Stimulated activated CD8-positive, alpha-beta memory T cell treated with anti-CD3 and anti-CD28 coated beads, Interleukin-2, amount 100 ng/mL, for 1 hour (primary cell): Measurements from ENCODE around the gene PIGQ.

ENCODE experiments used
- DNase-seq, 2 donors: peaks; one replicate each; pipeline ENCODE4 v3.0.0-alpha.2; 2020; ENCODE audit warnings: low read depth in 2 of 2

PIGQ gene

DNA sequence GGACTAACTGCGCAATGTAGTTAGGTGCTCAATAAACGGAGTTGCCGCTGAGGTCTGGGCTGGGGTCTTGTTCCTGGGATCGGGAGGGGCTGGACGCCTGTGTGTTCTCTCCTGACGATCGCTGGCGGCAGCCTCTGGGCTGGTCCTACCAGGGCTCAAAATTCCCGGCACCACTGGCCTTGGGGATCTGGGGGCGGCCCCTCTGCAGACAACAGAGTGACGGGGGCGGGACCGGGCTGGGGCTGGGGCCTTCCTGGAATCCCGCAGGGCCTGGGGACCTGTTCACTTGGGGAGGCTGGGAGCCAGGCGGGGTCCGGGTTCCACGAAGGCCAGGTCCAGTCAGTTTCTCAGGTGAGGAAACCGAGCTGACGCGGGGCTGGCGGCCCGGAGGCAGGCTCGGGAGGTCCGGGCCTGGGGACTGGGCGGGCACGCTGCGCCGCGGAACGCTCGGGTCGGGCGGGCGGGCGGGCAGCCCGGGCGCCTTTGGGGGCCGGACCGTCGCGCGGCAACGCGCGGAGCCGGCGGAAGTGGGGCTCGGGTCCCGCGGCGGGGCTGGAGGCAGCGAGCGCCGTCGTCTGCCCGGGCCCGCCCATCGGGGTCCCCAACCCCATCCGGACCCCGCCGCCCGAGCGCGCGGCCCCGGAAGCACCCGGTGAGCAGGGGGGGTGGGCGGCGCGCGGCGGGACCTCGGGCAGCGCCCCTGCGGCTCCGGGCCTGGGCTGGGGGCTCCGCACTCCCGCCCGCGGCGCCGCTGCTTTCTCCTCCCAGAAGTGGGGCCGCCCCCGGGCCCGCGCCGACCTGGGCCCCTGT is at the start of gene PIGQ:
Gene PIGQ (plus strand): TSS at position 524 of the 810 bp plus-strand sequence. CDS start 4,107 bp downstream, outside the sequence.
- peak; percentile 34 to 42 for DNase-seq

DNA sequence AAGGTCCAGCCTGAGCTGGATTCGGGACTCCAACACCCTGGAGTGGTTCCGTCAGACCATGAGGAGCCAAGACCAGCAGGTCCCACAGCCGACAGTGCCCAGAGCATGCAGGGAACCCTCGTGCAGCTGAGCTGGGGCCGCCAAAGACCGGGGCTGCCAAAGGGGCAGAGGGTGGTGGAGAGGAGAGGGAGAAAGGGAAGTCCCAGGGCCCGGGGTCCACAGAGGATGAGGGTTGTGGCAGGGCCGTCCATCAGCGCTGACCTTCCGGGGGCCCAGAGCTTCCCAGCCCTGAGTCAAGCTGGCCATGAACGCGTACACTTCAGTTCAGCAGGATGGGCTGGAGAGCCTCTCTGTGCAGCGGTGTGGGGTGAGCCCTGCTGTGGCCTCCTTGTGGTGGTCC is 48.9 kb upstream of the PIGQ start:
- DNase-seq: no peak

DNA sequence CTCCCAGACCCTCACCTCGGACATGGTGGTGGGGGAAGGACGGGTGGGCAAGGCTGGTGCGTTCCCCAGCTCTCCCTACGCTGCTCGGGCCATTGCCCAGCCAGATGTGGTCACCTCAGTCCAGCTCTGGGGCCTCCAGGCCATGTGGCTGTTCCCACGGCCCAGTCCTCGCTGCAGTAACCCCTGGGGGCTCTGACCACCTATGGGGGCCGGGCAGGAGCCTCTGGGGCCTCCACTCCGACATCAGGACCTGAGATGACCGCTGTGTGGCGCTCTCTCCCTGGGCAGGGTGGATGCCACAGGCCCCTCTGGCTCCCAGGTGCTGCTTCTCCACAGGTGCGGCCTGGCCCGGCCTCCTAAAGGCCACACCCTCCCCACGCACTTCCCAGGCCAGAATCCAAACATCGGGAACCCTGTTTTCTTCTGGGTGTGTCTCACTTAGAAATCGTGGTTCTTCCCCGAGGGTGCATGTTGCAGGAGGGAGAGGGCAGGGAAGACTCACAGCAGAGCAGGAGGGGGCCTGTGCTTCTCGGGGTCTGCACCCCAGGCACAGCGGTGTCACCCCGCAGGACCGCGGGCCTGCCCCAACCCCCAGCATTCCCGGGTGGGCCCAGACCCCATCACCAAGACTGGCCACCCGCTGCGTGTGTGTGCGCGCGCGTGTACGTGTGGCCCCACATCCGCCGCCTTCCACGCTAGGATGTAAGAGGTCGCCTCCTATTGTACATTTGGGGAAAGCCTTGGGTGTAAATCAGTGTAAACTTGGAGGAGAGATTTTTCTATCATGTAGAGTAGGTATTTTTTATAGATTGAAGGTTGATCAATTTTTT is 48.2 kb upstream of the PIGQ start:
- no peak for DNase-seq

DNA sequence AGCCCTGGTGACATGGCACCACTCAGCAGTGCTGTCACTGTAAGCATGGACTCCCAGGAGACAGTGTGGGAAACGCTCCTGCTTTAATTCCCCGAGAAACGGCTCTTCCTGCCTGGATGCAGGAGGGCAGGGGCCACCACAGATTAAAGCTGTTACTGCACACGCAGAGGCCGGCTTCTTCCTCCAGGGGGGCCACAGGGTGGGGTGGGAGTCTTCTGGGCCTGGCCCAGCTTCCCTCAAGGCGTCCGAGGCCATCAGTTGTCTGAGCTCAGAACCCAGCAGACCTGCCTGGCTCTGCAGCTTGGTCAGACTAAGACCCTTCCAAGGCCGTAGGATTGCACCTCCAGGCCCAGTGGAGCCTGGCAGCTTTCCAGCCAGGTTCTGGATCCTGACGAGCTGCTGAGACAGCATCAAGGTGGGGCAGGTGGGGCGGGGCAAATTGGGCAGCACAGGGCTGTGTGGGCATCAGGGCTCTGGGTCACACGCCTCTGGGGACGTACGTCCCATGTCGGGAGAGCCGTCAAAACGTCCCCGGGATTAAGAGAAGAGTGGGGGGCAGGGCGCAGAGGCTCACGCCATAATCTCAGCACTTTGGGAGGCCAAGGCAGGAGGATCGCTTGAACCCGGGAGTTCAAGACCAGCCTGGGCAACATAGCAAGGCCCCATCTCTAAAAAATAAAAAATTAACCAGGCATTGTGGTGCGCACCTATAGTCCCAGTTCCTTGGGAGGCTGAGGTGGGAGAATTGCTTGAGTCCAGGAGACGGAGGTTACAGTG is 47.3 kb upstream of the PIGQ start:
- no peak for DNase-seq

DNA sequence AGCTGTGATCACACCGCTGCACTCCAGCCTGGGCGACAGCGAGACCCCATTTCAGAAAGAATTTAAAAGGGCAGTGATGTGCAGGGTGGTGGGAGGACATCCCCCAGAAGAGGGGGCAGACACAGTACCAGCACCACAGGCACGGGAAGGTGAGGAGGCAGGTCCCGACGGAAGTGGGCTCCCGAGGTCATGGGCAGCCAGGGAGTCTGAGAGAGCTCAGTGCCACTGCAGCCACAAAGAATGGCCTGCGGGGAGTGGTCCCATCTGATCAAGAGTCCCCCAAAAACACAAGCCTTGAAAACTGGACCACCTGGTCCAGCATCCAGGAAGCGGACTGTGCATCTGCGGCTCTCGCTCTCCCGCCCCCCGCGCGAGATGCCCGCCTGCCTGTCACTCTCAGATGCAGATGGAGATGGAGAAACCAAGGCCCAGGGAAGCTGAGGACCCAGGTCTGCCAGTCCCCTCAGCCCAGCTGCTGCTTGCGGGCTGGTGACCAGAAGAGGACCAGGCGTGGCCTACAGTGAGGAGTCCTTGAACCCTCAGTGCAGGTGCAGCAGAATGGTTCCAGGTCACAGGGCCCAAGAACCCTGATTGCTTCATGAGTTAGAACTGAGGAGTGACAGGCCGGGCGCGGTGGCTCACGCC is 46.5 kb upstream of the PIGQ start:
- DNase-seq: no peak

DNA sequence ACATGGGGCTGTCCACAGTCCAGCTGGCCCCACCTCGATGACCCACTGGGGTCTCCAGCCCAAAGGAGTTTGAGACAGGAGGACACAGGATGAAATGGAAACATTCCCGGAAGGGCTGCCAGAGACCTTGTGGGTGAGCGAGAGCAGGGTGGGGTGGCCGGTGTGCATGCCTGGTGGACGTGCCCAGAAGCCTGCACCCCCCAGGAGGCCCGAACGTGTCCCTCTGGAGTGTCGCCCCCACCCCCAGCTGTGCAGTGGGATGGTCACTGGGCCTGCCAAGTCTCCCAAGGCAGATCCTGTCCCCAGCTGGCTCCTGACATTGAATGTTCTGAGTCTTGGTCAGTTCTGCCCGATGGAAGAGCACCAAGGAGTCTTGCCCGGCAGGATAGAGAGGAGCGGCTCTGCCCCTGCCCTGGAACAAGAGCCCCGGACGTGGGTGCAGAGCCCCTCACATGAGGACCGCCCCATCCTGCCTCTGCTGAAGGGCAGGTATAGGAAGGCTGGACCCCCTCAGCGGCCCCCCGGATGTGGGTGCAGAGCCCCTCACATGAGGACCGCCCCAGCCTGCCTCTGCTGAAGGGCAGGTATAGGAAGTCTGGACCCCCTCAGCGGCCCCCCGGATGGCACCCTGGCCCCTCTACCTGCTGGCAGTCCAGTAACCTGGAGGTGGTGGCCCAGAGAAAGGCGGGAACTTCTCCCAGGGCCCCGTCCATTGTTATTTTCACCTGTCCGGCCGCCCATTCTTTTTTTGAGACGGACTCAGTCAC is 45.3 kb upstream of the PIGQ start:
- no peak for DNase-seq

DNA sequence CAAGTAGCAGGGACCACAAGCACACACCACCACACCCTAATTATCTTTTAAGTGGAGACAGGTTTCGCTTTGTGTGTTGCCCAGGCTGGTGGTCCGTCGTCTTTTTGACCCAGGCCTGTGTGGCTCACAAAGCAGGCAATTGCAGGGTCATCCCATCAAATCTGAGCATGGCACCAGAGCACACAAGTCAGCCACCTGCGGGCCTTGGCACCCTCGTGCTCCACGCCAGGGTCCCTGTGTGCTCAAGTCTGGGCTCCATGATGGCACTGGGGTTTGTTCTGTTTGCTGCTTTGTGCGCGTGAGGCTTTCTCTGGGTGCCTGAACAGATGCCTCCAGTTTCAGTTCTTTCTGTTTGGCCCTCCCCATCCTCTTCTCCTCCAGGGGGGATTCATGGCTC is 44.6 kb upstream of the PIGQ start:
- DNase-seq: no peak

DNA sequence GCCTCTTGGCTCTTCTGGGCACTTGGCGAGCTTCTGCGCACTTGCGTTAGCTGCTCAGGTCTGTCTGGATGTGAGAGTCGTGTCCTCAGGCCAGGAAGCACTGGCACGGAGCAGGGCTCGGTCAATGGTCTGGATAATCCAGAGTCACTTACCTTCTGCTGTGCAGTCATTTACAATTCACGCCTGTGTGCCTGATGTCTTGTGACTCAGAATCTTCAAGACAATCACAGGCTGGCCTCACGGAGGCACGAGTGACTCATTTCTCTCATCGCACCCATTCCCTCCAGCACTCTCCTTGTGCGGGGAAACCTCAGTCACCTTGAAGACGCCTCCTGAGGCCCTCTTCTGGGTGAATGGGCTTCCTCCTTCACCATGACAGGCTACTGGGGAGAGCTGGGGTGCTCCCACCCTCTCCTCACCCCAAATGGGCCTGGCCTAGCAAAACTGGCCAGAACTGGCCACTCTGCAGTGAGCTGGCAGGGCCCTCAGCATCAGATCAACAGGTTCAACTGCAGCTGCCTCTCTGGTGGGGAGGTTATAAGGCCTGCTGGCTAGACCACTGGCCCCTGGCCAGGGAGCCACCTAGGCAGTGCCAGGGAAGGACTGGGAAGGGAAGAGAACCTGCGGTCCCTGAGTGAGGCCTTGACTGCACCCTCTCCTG is 44.1 kb upstream of the PIGQ start:
- DNase-seq: no peak

DNA sequence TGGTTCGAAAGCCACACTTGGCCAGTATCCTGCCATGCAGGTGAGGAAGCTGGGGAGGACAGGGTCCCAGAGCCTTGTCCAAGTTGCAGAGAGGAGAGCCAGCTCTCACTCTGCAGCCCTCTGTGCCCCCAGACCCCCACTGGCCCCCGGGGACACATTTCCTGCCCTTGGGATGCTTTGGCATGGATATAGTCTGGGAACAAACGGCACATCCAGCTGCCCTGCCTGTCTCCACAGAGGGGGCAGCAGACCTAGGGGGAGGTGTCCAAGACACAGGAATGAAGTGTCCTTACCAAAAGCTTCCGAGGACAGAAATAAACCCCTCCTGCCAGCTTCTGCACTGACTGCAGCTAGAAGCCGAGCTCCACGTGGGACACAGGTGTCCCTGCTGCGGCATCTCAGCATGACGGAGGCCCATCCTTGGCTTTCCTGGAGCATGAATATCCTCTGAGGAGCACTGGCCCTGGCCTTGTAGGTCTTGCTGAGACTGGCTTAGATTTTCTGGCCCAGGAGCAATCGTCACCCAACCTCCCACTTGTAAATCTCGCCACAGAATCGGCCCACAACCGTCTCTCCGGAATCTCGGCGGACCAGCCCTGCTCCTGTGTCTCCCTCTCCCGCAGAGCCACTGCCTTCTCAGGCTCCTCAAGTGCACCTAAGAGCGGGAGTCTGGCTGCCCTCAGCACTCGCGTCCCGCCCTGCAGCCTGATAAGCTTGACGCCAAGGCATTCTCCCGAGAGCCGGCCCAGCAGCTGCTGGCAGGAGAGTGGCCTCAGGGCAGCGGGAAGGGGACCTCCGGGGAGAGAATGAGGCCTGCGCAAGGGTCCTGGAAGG is 43.4 kb upstream of the PIGQ start:
- no peak for DNase-seq

DNA sequence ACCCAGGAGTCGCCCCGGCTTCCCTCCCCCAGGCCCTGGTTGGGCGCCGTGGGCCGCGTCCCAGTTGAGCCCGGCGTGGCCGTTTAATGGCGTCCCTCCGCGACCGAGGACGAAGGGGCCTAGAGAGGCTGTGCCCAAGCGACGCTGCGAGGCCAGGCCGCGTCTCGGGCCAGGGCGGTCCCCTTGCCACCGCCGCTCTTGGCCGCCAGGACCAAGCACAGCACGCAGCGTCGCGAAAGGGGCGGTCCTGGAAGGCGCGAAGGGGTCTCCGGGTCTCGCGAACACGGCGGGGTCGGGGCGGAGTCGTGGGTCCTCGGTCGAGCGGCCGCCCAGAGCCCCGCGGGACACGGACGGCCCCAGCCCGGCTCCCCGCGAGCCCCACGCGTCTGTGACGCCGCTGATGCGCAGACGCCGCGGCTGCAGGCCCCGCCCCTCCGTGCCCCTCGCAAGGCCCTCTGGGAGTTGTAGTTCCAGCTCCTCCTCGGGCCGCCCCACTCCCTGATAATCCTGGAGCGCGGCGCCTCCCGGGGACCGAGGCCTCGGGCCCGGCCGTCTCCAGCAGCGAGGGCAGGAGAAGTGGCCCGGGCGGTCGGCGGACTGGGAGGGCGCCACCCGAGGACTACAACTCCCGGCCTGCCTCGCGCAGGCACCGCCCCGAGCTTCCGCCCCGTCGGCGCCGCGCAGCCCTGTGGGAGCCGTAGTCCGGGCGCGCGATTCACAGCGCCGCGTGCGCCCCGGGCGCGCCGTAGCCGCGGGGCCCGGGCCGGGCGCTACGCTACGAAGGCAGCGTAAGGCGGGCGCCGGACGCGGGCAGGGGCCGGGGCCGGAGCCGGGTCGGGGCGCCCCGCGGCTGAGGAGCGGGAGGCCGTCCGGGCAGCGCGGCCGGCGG is 42.5 kb upstream of the PIGQ start, which contains the start of gene CAPN15:
Gene CAPN15 (plus strand): TSS at position 698 of the 889 bp plus-strand sequence. CDS start 19,127 bp downstream, outside the sequence.
- DNase-seq: peak; percentile 70 to 77

DNA sequence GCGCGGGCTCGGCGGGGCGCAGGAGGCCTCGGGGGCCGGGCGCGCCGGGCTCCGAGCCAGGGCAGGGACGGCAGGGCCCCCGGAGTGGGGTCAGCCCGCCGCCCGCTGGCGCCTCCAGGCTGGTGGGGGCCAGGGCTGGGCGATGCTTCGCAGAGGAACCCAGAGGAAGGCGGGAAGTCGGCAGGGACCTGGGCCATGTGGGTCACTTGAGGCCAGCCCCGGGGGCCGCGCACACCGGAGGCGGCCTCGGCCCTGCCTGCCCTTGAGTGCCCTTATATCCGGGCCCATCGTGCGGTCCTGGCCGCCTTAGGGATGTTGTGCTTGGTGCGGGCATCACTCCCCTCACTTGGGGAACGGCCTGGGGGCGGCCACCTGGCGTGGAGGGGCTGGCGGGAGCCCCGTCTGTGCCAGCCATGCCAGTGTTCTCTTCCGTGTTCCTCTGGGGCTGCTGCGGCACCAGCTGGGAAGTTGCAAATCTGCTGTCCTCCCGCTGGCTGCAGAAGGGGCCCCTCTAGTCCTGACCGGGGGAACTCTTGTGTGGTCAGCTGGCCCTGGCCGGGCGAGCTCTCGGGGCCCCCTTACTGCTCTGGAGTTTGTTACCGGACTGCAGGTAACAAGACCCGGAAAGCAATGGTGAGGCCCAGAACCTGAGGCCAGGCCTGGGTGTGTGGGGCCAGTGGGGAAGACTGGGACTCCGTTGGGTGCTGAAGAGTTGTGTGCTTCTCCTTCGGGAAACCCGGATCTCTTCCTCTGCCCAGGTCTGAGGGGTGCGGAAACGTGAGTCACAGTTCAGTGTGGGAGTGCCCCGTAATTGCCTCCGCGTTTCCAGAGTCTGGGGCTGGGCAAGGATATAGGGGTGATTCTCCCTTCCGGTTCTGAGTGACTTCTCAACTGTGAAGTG is 41.4 kb upstream of the PIGQ start:
- DNase-seq: no peak

DNA sequence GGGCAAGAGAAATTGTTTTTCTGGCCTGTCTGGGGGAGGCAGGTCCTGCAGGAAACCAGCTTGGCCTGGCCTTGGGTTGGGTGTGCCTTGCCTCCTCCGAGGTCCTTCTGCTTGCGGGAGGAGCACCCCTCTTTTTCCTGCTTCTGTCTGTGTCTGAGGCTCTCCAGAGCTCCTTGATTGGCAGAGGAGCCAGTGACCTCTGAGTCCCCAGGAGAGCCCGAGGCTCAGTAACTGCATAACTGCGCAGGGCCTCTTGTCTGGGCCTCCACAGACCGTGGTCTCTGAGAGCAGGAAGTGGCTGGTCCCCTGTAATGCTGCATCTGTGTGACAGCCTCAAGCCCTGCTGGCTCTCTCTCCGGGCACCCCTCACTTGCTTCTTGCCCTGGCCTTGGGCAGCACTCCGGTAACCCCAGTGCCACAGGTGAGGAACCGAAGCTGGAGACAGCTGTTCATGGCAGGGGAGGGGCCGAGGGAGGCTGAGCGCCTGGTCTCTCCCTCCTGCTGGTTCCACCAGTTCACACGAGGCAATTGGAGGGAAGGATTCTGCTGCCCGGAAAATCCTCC is 40.7 kb upstream of the PIGQ start:
- DNase-seq: no peak

DNA sequence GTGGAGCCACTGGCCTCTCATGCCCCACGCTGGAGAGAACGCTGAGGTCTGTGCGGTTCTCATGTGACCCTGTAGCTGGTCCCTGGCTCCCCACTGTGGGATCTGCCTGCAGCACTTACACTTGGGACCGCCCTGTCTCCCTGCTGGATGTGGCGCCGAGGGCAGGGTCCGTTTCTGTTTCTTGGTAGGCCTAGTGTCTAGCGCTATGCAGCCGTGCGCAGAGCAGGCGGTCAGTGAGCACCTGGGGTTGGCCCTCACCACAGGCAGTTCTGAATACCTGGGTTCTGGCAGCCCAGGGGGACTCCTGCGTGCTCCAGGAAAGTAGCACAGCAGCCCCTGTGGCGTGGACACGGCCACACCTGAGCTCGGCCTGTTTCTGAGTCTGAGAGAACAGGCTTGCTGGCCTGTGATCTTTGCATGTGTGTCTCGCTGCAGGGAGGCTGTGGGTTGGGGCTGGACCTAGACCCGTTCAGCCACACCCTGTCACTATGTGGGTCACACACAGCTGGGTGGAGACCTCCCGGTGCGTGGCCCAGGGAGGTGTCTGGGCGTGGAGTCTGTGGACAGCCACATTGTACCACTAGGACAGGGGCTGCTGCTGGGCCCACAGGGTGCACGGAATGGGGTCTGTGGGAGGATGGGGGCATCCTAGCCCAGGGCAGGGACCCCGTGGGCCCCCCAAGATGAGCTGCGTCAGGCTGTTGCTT is 39.5 kb upstream of the PIGQ start:
- no peak for DNase-seq

DNA sequence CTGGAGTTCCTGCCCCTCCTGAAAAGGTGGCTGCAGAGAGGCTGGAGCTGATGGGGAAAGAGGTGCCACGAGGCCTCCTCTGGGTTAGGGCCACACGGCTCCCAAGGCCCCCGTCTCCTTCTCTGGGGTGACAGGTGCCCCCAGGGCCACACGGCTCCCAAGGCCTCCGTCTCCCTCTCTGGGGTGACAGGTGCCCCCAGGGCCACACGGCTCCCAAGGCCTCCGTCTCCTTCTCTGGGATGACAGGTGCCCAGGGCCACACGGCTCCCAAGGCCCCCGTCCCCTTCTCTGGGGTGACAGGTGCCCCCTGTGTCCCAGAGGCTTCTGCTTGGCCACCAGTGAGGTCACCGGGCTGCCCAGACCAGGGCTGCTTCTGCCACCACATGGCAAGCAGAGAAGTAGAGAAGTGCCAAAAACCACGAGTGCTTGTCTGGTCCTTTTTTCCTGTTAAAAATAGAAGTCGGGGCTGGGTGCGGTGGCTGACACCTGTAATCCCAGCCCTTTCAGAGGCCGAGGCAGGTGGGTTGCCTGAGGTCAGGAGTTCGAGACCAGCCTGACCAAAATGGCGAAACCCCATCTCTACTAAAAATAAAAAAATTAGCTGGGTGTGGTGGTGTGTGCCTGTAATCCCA is 38.2 kb upstream of the PIGQ start:
- DNase-seq: no peak

DNA sequence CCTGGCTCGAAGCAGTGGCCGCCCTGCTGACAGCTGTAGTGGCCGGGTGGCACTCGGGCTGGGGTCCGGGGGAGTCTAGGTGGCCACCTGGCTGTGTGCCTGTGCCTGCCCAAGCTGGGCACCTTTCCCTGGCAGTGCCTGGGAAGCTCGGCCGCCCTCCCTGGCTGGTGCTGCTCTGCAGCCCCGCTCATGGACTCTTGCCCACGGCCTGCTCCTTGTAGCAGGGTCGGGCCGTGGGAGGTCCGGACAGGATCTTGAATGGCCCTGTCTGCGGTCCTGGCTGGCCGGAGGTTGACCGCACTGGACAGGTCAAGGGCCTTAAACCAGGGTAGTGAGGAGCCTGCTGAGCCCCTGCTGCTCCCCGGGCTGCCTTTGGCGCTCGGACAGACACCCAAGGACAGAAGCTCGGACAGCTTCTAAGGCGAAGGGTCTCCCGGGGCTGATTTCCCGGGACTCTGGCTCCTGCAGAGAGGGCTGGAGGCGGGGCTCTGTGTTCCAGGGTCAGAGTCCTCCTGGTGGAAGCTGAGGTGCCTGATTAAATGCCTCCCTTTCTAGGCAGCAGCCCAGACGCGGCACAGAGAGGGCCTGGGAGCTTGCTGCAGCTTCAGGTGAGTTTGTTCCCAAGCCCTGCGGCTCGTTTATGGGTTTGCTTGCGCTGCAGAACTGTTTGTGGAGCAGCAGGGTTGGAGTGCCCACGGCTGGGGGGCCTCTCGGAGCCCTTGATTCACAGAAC is 36.2 kb upstream of the PIGQ start:
- no peak for DNase-seq
